ENCODE data around the gene PRKG1. TPM values are rescaled to one million over a fixed set of nuclear protein-coding genes. Genes with fewer than 3 reads are reported as not detected.

PRKG1 gene
- total RNA-seq, 1 experiment from 2014 or later = 7.4 TPM

DNA sequence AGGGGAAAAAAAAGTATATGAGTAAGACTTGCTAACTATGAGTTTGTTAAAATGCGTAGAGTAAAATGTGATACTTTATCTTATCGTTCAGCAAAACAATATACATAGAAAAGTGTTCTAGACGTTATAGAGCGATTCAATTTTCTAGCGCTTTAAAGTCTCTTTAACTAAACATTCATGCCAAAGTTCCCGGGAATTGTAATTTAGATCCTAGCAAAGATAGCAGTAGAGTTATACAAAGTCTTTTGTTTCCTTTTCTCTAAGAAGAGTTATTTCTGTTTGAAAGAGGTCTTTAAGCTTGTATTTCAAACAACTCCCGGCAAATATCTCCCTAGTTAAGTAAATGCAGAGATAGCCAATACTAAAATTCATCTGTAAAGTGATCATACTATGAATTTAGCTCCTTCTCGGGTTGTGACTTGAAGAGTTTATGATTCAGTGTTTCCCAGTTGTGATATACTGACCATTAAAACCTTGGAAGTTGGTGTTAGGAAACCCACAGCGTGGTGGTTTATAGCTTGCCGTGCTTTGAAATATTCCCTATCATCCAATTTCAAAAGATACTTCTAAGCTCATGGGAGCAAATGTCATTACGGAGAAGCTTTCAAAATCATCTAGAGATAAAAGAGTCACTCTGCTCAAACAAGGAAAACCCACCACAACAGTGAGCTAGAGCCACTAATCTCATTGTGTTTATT is 453.4 kb downstream of the PRKG1 start:
- no peaks in the 10 kb centered on the region for H3K9me2 ChIP-seq (replicated peaks; ENCODE audit: low read length)
- no peak overlapping the region for H2AFZ ChIP-seq (ENCODE audit: low read length)
- no peaks in the 10 kb centered on the region for H3K9me3 ChIP-seq (ENCODE audit: low read length)
- TF ChIP-seq, protein P1, sequence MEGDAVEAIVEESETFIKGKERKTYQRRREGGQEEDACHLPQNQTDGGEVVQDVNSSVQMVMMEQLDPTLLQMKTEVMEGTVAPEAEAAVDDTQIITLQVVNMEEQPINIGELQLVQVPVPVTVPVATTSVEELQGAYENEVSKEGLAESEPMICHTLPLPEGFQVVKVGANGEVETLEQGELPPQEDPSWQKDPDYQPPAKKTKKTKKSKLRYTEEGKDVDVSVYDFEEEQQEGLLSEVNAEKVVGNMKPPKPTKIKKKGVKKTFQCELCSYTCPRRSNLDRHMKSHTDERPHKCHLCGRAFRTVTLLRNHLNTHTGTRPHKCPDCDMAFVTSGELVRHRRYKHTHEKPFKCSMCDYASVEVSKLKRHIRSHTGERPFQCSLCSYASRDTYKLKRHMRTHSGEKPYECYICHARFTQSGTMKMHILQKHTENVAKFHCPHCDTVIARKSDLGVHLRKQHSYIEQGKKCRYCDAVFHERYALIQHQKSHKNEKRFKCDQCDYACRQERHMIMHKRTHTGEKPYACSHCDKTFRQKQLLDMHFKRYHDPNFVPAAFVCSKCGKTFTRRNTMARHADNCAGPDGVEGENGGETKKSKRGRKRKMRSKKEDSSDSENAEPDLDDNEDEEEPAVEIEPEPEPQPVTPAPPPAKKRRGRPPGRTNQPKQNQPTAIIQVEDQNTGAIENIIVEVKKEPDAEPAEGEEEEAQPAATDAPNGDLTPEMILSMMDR (conservative IDR thresholded peaks at IDR 0.05; ENCODE audit: low read depth, low read length) = no peak
- TF ChIP-seq EZH2 (IDR thresholded peaks at IDR 0.05; ENCODE audit: low read length, unreplicated experiment) (no peak), EZH2phosphoT487 (IDR thresholded peaks at IDR 0.05; ENCODE audit: borderline replicate concordance, low read length) (no peak)
- POLR2A ChIA-PET (ENCODE audit: unreplicated experiment) = no interaction called here
- peaks cover 17% of the 10 kb centered on the region for H3K27me3 ChIP-seq (ENCODE audit: low read length)
- no peaks in the 10 kb centered on the region for H3K4me1 ChIP-seq (ENCODE audit: insufficient read depth, low read length)
- CTCF ChIA-PET = interaction anchor here (0.6 to 0.7 kb wide), 2 partner anchors 11 to 357 kb away, joined by 9 to 11 read pairs; no protein-coding TSS in a partner anchor
- H3F3A ChIP-seq (ENCODE audit: low read length, unreplicated experiment) = no peaks in the 10 kb centered on the region
- no peak overlapping the region for H3K4me2 ChIP-seq (ENCODE audit: low read length)
- ATAC-seq = no peak
- no peaks in the 10 kb centered on the region for H3K79me2 ChIP-seq (ENCODE audit: low read length)
- no peak for DNase-seq
- H3K4me3 ChIP-seq (ENCODE audit: low read length) = no peak overlapping the region
- no peak overlapping the region for H3K27ac ChIP-seq (ENCODE audit: low read length)
- no TSS peak for BruUV-seq (replicated peaks)
- no peaks in the 10 kb centered on the region for H3K36me3 ChIP-seq (ENCODE audit: low read depth, low read length)
- intact Hi-C loops (cut with micrococcal nuclease) = no loop called here
- no peaks in the 10 kb centered on the region for H4K20me1 ChIP-seq (ENCODE audit: low read length)
- H3K9ac ChIP-seq (ENCODE audit: low read length) = no peak overlapping the region

DNA sequence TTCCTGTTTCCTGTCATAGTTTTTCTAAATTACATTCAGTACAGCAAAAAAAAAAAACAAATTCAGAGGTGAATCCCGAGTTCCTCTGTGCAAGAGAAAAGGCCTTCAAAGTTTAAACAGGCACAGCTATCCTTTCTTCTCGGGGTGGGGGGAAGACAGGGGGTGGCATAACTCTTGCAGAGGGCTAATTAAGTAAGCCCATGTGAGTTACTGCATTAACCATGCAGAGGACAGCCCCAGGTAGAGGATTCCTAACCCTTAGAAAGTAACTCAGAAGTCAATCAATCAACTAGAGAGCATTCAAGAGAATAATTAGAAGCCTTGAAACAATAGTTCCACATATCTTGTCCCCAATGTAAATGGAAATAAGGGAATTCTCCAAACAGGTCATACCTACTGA is 454.2 kb downstream of the PRKG1 start:
- intact Hi-C loops (cut with micrococcal nuclease) = no loop called here
- no peak overlapping the region for H3K4me2 ChIP-seq (ENCODE audit: low read length)
- ChIA-PET CTCF (interaction anchor here (0.6 to 0.7 kb wide), 2 partner anchors 10 to 358 kb away, joined by 9 to 11 read pairs; no protein-coding TSS in a partner anchor), POLR2A (ENCODE audit: unreplicated experiment) (no interaction called here)
- BruUV-seq (replicated peaks) = no TSS peak
- no peaks in the 10 kb centered on the region for H3K79me2 ChIP-seq (ENCODE audit: low read length)
- DNase-seq (no peak), ATAC-seq (no peak)
- H3K27me3 ChIP-seq (ENCODE audit: low read length) = peaks cover 17% of the 10 kb centered on the region
- H3K4me1 ChIP-seq (ENCODE audit: insufficient read depth, low read length) = no peaks in the 10 kb centered on the region
- no peaks in the 10 kb centered on the region for H4K20me1 ChIP-seq (ENCODE audit: low read length)
- no peak overlapping the region for H3K27ac ChIP-seq (ENCODE audit: low read length)
- no peaks in the 10 kb centered on the region for H3K9me2 ChIP-seq (replicated peaks; ENCODE audit: low read length)
- no peak overlapping the region for H3K9ac ChIP-seq (ENCODE audit: low read length)
- H3K4me3 ChIP-seq (ENCODE audit: low read length) = no peak overlapping the region
- no peak for TF ChIP-seq EZH2phosphoT487 (IDR thresholded peaks at IDR 0.05; ENCODE audit: borderline replicate concordance, low read length)
- TF ChIP-seq, protein P1 (conservative IDR thresholded peaks at IDR 0.05; ENCODE audit: low read depth, low read length) = no peak
- TF ChIP-seq EZH2 (IDR thresholded peaks at IDR 0.05; ENCODE audit: low read length, unreplicated experiment) = no peak
- H3K36me3 ChIP-seq (ENCODE audit: low read depth, low read length) = no peaks in the 10 kb centered on the region
- H3K9me3 ChIP-seq (ENCODE audit: low read length) = no peaks in the 10 kb centered on the region
- no peaks in the 10 kb centered on the region for H3F3A ChIP-seq (ENCODE audit: low read length, unreplicated experiment)
- no peak overlapping the region for H2AFZ ChIP-seq (ENCODE audit: low read length)

DNA sequence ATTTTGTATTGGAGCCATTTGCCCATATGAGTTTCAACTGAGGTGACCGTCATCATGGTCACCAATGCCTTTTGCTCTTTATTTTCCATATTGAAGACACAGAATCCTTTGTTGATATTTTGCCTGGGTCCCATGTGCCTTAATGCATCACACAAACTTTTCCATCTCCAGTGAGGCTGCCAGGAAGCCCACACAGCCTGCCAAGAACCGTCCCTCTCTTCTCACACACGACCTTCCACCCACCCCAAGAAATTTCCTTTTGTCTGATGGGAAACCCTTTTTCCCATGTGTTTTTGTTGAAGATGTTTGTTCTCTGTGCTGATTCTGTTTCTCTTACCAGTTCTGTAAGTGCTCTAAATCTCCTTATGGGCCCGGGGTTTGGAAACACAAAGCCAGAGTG is 456.3 kb downstream of the PRKG1 start:
- H3F3A ChIP-seq (ENCODE audit: low read length, unreplicated experiment) = no peaks in the 10 kb centered on the region
- CTCF ChIA-PET = no interaction called here
- H3K4me2 ChIP-seq (ENCODE audit: low read length) = no peak overlapping the region
- no TSS peak for BruUV-seq (replicated peaks)
- intact Hi-C loops (cut with micrococcal nuclease) = no loop called here
- no peaks in the 10 kb centered on the region for H3K9me3 ChIP-seq (ENCODE audit: low read length)
- no peak overlapping the region for H3K27ac ChIP-seq (ENCODE audit: low read length)
- no peak overlapping the region for H2AFZ ChIP-seq (ENCODE audit: low read length)
- no peaks in the 10 kb centered on the region for H3K4me1 ChIP-seq (ENCODE audit: insufficient read depth, low read length)
- DNase-seq = no peak
- H4K20me1 ChIP-seq (ENCODE audit: low read length) = no peaks in the 10 kb centered on the region
- no peaks in the 10 kb centered on the region for H3K79me2 ChIP-seq (ENCODE audit: low read length)
- H3K9ac ChIP-seq (ENCODE audit: low read length) = no peak overlapping the region
- POLR2A ChIA-PET (ENCODE audit: unreplicated experiment) = no interaction called here
- no peaks in the 10 kb centered on the region for H3K36me3 ChIP-seq (ENCODE audit: low read depth, low read length)
- no peak for ATAC-seq
- no peaks in the 10 kb centered on the region for H3K9me2 ChIP-seq (replicated peaks; ENCODE audit: low read length)
- no peak overlapping the region for H3K4me3 ChIP-seq (ENCODE audit: low read length)
- TF ChIP-seq, protein P1 (conservative IDR thresholded peaks at IDR 0.05; ENCODE audit: low read depth, low read length) = no peak
- TF ChIP-seq EZH2 (IDR thresholded peaks at IDR 0.05; ENCODE audit: low read length, unreplicated experiment) (no peak), EZH2phosphoT487 (IDR thresholded peaks at IDR 0.05; ENCODE audit: borderline replicate concordance, low read length) (no peak)
- H3K27me3 ChIP-seq (ENCODE audit: low read length) = peaks cover 17% of the 10 kb centered on the region
